Caco-2 (cell line): ENCODE data around the gene RFNG. TPM values are rescaled to one million over a fixed set of nuclear protein-coding genes. Genes with fewer than 3 reads are reported as not detected.

ENCODE experiments used
- BruUV-seq: library from RNA; stranded (reverse); fragments of 400-500 nt; replicated peaks from 2 replicates; lab custom pipeline; 2021; lab: Mats Ljungman, UMichigan
- CTCF ChIA-PET: fragments of 300-600 bp; sonication (Branson Sonifier 250); formaldehyde crosslinking; loops from one replicate; lab custom pipeline; 2022; ENCODE audit warnings: antibody characterized with exemption; lab: Charles Lee
- POLR2A ChIA-PET: fragments of 300-600 bp; sonication (Branson Sonifier 250); formaldehyde crosslinking; loops from one replicate; lab custom pipeline; 2022; ENCODE audit warnings: antibody characterized with exemption; lab: Charles Lee
- DNase-seq, 2 experiments: peaks; one replicate each; pipeline versions ENCODE4 v3.0.0 to v3.0.0-alpha.2; 2020 to 2022
- H3K27me3 ChIP-seq: replicated peaks from 2 replicates; pipeline ENCODE4 v1.6.0; 2011; ENCODE audit warnings: low read length; ENCODE audit not compliant: control insufficient read depth, insufficient read depth
- H3K36me3 ChIP-seq: 2 replicates; pipeline ENCODE4 v1.5.1; 2011; ENCODE audit warnings: low read length; ENCODE audit not compliant: control insufficient read depth, insufficient read depth
- H3K4me1 ChIP-seq: fragments of 250-450 bp; sonication (Bioruptor Pico); 2 replicates; pipeline ENCODE4 v1.5.1; 2020; ENCODE audit warnings: mild to moderate bottlenecking
- H3K4me3 ChIP-seq: 2 replicates; pipeline ENCODE4 v1.5.1; 2011; ENCODE audit warnings: low read depth, mild to moderate bottlenecking, control low read depth, low read length
- H3K9me3 ChIP-seq: fragments of 250-450 bp; sonication (Bioruptor Pico); 2 replicates; pipeline ENCODE4 v1.5.1; 2020; ENCODE audit warnings: mild to moderate bottlenecking, moderate library complexity
- H3K27ac Mint-ChIP-seq: one replicate; pipeline ENCODE4 v1.8.0; 2022; ENCODE audit warnings: mixed read lengths; ENCODE audit not compliant: unreplicated experiment
- H3K27me3 Mint-ChIP-seq: one replicate; pipeline ENCODE4 v1.8.0; 2022; ENCODE audit warnings: mixed read lengths; ENCODE audit not compliant: insufficient read depth, unreplicated experiment
- H3K36me3 Mint-ChIP-seq: one replicate; pipeline ENCODE4 v1.8.0; 2022; ENCODE audit warnings: mild to moderate bottlenecking, mixed read lengths; ENCODE audit not compliant: insufficient read depth, unreplicated experiment
- H3K4me1 Mint-ChIP-seq: one replicate; pipeline ENCODE4 v1.8.0; 2022; ENCODE audit warnings: low read depth, mixed read lengths; ENCODE audit not compliant: unreplicated experiment
- H3K4me3 Mint-ChIP-seq: one replicate; pipeline ENCODE4 v1.8.0; 2022; ENCODE audit warnings: mild to moderate bottlenecking, moderate library complexity, mixed read lengths; ENCODE audit not compliant: unreplicated experiment
- H3K9me3 Mint-ChIP-seq: one replicate; pipeline ENCODE4 v1.8.0; 2022; ENCODE audit warnings: mixed read lengths; ENCODE audit not compliant: unreplicated experiment
- intact Hi-C: fragments of 100-400 bp; cut with micrococcal nuclease; formaldehyde crosslinking; loops from one replicate; pipeline ENCODE4 v1.10.0; 2022; ENCODE audit not compliant: unreplicated experiment
- total RNA-seq: library from RNA; stranded (reverse); gene quantifications from 2 replicates; pipeline ENCODE4 v1.2.3, GENCODE V29; 2022
- TF ChIP-seq, protein P1 (sequence below), 2 experiments: fragments of 200-600 bp in 1 of 2; IDR thresholded peaks; 1 replicate in 1 of 2; 2 replicates in 1 of 2; pipeline versions ENCODE4 v1.5.1 to v1.8.0; 2011 to 2022; ENCODE audit warnings: antibody characterized with exemption in 1 of 2, control low read depth in 1 of 2, inconsistent platforms in 1 of 2, low read depth in 1 of 2, low read length in 1 of 2, mild to moderate bottlenecking in 1 of 2, moderate library complexity in 1 of 2; ENCODE audit not compliant: insufficient read depth in 1 of 2, severe bottlenecking in 1 of 2, unreplicated experiment in 1 of 2

Gene RFNG
- total RNA-seq, 1 experiment from 2014 or later = 35.5 TPM

DNA sequence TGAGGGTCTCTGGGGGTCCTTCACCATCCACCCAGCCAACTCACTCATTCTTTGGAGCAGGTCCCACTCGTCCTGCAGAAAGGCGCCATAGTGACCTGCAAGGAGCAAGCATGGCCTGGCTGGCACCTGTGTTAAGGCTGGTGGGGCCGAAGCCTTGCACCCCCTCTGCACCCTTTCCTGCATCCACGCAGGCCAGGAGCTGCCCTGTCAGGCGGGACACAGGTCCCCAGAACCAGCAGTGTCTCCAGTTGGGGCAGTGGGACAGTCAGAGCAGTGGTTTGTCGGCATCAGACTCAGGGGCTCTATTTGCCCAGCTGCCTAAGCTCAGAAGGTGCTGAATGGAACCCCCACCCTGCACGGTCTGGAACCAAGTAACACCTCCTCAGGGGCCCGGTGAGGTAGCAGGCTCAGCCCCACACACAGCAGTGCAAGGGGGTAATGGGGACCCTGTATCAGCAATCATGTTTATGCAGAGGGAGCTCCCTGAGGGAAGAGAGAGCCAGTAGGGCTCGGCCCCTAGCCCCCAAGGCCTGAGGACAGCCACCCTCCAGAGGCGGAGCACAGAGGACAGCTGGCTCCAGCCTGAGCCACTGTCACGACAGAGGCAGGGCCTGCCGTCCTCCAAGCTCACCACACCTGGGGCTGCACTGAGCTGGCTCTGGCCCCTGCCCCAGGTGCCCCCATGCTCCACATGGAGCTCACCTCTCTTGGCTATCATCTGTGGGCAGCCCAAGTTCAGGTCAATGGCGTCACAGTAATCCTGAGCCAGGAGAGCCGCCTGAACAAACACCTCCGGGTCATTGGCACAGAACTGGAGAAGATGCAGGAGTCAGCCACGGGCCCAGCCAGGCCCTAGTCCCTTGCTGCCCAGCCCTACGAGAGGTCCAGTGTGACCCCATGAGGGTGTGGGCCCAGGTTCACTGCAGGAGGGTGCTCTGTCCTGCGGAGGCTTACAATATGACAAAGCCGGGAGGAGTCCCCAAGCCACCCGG is 12.1 kb upstream of the RFNG start:
- no peak for DNase-seq
- TF ChIP-seq, protein P1, sequence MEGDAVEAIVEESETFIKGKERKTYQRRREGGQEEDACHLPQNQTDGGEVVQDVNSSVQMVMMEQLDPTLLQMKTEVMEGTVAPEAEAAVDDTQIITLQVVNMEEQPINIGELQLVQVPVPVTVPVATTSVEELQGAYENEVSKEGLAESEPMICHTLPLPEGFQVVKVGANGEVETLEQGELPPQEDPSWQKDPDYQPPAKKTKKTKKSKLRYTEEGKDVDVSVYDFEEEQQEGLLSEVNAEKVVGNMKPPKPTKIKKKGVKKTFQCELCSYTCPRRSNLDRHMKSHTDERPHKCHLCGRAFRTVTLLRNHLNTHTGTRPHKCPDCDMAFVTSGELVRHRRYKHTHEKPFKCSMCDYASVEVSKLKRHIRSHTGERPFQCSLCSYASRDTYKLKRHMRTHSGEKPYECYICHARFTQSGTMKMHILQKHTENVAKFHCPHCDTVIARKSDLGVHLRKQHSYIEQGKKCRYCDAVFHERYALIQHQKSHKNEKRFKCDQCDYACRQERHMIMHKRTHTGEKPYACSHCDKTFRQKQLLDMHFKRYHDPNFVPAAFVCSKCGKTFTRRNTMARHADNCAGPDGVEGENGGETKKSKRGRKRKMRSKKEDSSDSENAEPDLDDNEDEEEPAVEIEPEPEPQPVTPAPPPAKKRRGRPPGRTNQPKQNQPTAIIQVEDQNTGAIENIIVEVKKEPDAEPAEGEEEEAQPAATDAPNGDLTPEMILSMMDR (IDR thresholded peaks at IDR 0.05; ENCODE audit: insufficient read depth in 1 of 2, low read depth in 1 of 2, low read length in 1 of 2, severe bottlenecking in 1 of 2, unreplicated experiment in 1 of 2) = no peak
- H3K27me3 Mint-ChIP-seq = no peaks in the 10 kb centered on the region
- POLR2A ChIA-PET = interaction anchor here (0.5 kb wide), 1 partner anchor 29 kb away, joined by 5 read pairs; no protein-coding TSS in a partner anchor
- H3K36me3 Mint-ChIP-seq = peaks cover 35% of the 10 kb centered on the region
- Histone ChIP-seq H3K27me3 (no peaks in the 10 kb centered on the region), H3K36me3 (peaks cover 3% of the 10 kb centered on the region; the same call in 1 of the 2 replicates), H3K9me3 (no peaks in the 10 kb centered on the region), H3K4me3 (peak overlapping the region; percentile 59; the same call in 1 of the 2 replicates), H3K4me1 (peaks cover 12% of the 10 kb centered on the region)
- no peaks in the 10 kb centered on the region for H3K4me1 Mint-ChIP-seq
- no peak overlapping the region for H3K27ac Mint-ChIP-seq
- H3K9me3 Mint-ChIP-seq = no peaks in the 10 kb centered on the region
- CTCF ChIA-PET = interaction anchor here (2.0 kb wide), 1 partner anchor 33 kb away, joined by 7 read pairs; no protein-coding TSS in a partner anchor
- H3K4me3 Mint-ChIP-seq = peak overlapping the region; percentile 74
- intact Hi-C loops = no loop called here
- no TSS peak for BruUV-seq

GRCh38 chr17:82062984-82063368 is 11.4 kb upstream of the RFNG start:
- no peaks in the 10 kb centered on the region for H3K27me3 Mint-ChIP-seq
- ChIA-PET POLR2A (no interaction called here), CTCF (interaction anchor here (0.7 to 2.0 kb wide), 3 partner anchors 32 to 373 kb away, joined by 3 to 7 read pairs (median 4); no protein-coding TSS in a partner anchor)
- intact Hi-C loops = no loop called here
- Histone ChIP-seq H3K36me3 (peaks cover 3% of the 10 kb centered on the region; the same call in 1 of the 2 replicates), H3K4me1 (peaks cover 12% of the 10 kb centered on the region), H3K27me3 (no peaks in the 10 kb centered on the region), H3K4me3 (no peak overlapping the region), H3K9me3 (no peaks in the 10 kb centered on the region)
- H3K9me3 Mint-ChIP-seq = no peaks in the 10 kb centered on the region
- no peak overlapping the region for H3K27ac Mint-ChIP-seq
- no peak for DNase-seq
- BruUV-seq = no TSS peak
- H3K36me3 Mint-ChIP-seq = peaks cover 43% of the 10 kb centered on the region
- TF ChIP-seq, protein P1 (IDR thresholded peaks at IDR 0.05; ENCODE audit: insufficient read depth in 1 of 2, low read depth in 1 of 2, low read length in 1 of 2, severe bottlenecking in 1 of 2, unreplicated experiment in 1 of 2) = no peak
- H3K4me3 Mint-ChIP-seq = no peak overlapping the region
- no peaks in the 10 kb centered on the region for H3K4me1 Mint-ChIP-seq
